Fibroblast of skin of left biceps (primary cell): Measurements from ENCODE around the gene SLC24A4.

Experiments
- DNase-seq, 2 experiments: peaks; one replicate each; pipeline ENCODE4 v3.0.0-alpha.2; 2013; ENCODE audit warnings: low read depth in 2 of 2

The SLC24A4 gene

DNA sequence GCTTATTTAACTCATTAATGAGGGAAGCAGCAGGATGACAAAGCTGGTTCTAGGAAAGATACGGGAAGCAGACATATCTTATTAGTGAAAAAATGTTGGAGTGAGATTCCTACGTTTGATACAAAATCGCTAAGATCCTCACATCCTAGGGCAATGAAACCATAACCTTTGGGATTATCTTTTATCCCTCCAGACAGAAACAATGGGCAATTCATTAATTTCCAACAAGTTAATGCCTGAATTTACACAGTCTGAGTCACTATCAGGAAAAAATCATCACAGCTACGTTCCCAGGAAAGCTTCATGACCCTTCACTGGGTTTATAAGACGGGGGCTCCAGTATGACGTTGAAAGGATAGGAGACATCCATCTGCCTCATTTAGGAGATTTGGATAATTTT is 45.0 kb downstream of the SLC24A4 start:
- DNase-seq: no peak

DNA sequence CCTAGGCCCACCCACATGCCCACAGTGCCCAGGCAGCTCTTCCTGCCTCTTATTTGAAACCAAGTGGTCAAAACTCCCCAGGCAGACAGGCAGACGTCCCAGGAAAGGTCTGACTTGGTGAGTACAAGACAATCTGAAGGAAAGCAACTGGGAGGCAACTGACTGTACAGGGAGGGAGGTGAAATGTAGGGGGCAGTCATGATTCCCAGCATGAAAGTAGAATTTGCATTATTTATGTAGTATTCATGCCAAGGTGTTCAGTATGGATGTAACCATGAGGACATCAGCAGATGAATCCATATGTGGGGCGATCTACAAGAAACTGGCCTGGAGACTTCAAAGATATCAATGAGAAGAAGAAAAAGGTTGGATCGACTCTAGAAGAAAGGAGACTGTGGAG is 46.1 kb downstream of the SLC24A4 start:
- DNase-seq: no peak

DNA sequence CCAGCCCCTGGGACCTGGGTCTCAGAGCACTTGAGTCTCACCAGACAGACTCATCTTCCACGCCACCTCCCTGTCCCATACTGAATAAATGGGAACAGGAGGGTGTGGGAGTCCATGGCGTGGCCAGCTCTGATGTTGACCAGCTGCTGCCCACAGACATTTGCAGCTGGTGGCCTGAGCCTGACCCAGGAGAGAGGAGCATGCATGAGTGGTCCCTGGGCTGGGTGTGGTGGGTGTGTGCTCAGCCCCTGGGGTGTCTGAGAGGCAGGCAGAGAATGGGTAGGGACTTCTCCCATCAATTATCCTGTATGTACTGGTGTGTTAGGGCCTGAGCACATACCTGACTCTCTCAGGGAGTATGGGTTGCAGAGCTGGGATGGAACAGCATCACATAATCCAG is 49.3 kb downstream of the SLC24A4 start:
- DNase-seq: no peak

DNA sequence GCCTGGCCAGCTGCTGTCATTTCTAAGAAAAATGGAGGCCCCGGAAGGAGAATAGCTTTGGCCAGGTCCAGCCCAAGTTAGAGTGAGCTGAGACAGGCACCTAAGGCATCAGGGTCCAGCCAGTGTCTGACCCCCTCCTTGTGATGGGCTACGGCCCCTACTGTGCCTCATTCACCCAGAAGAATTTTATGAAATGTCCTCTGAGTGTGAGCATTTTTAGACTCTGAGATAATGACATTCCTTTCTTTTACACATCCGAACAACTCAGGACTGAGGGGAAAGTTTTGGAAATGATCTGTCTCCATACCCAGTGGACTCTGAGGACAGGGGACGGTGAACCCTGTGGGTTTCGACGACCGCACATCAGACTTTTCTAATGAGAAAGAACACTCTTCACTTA is 50.4 kb downstream of the SLC24A4 start:
- DNase-seq: no peak

DNA sequence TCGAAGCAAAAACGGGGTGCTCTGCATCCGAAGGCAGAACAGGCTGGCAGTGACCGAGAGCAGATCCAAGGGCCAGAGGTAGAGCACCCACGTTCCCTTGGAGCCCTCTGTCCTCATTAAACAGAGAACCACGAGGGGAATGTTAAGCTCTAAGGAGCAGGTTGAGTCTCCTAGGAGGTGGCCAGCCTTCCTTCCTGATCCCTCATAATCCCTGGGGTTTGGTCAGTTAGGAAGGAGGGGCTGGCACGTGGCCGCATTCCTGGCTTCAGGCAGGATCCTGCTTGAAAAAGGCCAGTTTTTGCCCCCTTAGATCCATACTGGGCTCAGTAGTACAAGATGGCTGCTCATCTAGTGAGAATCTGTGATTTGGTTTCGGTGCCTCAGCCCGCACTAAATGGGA is 57.2 kb downstream of the SLC24A4 start:
- DNase-seq: no peak

DNA sequence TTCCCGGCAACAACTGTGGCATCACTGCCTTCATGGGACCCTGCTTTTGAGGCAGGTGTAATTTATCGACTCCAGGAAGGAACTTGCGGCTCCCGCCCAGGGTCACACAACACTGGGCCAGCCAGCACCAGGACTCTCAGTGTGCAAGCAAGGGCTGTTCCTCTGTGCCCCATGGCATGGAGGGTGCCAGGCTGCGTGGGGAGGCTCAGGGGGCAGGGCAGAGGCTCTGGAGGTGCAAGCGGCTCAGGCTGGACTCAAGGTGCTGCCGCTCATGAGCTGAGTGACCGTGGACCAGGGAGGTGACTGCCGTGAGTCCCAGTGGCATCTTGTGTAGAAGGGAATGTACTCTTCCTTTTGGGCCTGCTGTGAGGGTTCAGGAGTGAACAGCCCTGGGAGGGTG is 57.6 kb downstream of the SLC24A4 start:
- no peak for DNase-seq

DNA sequence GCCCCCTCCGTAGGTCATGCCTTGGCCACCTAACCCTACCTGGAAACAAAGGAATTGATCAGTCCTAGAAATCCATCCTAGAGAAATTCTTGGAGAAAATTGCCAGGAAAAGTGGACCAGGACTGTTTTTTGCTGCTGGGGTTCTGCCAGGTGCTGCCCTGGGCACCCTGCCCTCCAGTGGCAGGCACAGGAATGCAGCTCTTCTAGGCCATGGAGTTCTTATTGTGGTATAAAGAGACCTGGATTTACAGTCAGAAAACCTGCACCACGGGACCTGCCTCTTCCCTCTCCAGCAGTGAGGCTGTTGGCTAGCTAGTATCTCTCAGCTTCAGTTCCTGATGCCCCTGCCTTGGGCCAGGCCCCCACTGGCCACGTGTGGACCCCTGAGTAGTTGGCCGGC is 59.7 kb downstream of the SLC24A4 start:
- no peak for DNase-seq

DNA sequence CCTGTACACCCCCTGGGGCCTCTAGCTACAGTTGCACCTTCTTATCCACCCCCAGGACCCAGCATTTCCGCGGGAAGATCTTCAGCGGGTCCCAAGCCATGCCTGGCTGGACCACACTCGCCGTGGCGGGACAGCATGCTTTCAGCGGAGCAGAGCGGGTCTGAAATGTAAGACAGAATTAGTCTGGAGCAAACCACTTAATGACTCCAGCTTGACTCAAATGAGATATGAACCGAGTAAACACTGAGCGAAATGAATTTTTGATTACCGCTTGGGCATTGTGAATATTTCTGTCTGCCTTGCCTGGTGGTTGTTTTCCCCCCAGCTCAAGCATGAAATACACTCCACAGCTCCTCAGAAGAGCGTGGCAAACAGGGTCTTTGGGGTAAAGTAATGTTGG is 60.8 kb downstream of the SLC24A4 start:
- no peak for DNase-seq

DNA sequence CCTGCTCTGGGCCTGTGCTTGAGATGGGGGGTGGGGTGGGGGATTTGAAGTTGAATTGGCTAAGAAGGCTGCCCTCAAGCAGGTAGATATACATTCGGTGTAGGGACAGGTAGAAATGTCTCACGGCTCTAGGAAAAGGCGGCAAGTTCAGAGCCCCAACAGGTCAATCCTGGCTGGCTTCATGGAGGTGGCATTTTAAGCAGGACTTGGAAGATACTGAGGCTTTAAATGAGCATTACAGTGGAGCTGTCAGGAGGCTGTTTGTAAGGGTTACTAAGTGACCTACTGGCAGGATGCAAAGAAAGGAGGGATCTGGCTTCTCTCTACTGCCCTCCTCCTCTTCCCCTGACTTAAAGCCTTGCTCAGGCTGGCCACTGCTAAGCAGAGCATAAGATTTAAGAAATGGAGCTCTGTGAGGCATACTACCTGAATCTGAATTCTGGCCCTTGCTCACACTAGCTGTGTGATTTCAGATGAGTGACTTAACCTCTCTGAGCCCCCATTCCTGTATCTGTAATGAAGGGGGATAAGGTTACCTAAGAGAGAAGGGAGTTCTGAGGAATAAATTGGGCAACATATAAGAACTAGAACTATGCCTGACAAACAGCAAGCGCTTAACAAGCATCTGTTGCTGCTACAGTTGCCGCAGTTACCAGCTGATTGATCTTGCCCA is 61.6 kb downstream of the SLC24A4 start:
- DNase-seq: no peak

DNA sequence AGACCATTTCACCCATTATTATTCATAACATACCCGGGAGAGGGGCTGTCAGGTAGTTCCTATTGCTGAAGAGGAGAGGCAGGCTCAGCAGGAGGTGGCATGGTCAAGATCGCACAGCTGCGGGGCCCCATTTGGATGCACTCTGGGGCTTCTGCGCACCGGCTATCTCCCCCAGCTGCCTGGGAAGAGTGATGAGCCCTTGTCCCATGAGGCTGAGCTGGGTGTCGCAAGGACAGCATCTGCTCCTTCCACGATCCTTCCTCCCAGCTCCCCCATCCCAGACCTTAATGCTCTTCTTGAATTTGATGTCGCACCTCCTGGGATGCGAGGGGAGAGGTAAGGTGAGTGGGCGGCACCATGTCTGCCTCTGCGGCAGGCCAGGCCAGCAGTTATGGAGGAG is 62.6 kb downstream of the SLC24A4 start:
- DNase-seq: no peak

DNA sequence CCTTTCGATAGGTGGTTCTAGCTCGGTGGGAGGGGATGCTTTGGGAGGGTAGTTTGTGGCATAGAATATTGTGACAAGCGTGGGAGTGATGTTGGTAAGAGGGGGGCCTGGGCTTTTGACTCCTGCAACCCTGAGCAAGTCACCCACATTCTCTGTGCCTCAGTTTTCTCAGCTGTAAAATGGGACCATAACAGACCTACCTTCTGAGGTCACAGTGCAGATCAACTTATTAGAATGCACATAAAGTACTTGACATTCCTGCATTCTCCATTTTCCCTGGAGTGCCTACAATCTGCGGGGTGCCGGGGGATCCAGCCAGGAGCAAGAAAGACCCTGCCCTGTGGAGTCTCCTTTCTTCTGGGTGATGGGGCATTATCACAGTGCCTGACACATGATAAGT is 63.2 kb downstream of the SLC24A4 start:
- DNase-seq: no peak

DNA sequence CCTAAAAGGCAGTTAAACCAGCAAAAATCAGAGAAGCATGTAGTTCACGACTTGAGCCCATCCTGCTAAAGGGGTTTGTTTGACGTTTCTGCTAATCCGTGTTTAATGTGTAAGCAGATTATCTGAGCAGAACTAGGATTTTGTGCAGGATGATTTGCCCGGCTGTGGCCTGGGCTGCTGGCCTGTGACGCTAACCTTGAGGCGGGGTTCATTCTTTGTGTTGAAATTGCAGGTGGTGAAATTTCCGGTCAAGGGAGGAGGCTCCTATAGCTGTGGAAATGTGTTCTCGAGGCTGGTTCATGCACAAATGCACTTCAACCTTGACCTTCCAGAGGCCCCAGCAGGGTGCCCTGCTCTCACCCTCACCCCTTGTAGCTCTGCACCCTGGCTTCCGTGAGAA is 63.7 kb downstream of the SLC24A4 start:
- no peak for DNase-seq

DNA sequence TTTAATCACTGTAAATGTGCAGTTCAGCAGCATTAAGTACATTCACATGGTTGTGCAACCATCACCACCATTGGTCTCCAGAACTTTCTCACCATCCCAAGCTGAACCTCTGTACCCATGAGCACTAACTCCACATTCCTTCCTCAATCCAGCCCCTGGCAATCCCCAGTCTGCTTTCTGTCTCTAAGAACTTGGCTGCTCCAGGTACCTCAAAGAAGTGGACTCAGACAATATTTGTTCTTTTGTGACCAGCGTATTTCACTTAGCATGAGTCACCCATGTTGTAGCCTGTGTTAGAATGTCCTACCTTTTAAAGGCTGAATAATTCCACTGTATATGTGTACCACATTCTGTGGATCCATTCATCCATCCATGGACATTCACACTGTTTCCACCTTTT is 64.6 kb downstream of the SLC24A4 start:
- no peak for DNase-seq

DNA sequence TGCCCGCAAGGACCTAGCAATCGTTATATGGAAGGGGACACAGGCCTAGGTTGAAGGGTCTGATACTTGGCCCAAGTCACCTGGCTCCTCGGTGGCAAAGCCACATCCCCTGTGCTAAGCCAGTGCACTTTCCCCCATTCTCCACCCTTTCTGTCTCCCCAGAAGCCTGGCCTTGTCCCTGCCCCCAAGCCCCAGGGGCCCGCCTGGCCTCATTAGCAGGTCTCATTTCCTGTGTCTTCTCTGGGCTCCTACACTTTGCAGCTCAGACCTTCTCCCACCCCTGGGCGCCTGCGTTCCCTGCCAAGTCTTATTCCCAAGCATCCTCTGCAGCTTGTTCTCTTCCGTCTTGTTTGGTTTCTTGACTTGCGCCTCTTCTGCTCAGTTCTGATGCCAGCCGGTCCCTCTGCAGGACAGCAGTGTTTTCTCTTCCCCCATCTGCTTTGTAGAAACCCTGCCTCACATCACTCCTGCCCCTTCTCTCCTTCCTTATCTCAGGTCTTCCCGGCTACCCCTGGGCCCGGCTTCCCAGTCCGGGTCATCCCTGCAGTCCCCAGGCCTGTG is 66.7 kb downstream of the SLC24A4 start:
- DNase-seq: no peak

DNA sequence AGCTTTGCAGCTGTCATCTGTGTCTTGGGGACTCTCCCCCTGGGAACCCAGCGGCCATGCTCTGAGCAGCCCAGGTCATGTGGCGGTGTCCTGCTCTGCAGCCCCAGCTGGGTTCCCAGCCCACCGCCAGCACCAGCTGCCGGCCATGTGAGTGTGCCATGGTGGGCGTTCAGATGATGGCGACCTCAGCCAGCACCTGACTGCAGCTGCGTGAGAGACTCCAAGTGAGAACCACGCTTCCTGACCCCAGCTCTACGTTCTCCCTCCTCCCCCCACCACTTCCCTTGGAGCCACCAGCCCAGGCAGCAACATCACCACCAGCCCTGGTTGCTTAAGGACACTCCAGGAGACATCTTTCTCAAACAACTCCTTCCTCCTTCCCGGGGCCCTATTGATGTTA is 68.8 kb downstream of the SLC24A4 start:
- DNase-seq: no peak

DNA sequence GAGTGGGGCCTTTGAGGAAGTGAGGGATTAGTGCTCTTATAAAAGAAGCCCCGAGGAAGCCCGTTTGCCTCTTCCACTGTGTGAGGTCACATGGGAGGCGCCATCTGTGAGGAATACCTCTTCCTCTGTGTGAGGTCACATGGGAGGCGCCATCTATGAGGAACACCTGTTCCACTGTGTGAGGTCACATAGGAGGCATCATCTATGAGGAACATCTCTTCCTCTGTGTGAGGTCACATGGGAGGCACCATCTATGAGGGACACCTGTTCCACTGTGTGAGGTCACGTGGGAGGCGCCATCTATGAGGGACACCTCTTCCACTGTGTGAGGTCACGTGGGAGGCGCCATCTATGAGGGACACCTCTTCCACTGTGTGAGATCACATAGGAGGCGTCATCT is 69.7 kb downstream of the SLC24A4 start:
- no peak for DNase-seq

DNA sequence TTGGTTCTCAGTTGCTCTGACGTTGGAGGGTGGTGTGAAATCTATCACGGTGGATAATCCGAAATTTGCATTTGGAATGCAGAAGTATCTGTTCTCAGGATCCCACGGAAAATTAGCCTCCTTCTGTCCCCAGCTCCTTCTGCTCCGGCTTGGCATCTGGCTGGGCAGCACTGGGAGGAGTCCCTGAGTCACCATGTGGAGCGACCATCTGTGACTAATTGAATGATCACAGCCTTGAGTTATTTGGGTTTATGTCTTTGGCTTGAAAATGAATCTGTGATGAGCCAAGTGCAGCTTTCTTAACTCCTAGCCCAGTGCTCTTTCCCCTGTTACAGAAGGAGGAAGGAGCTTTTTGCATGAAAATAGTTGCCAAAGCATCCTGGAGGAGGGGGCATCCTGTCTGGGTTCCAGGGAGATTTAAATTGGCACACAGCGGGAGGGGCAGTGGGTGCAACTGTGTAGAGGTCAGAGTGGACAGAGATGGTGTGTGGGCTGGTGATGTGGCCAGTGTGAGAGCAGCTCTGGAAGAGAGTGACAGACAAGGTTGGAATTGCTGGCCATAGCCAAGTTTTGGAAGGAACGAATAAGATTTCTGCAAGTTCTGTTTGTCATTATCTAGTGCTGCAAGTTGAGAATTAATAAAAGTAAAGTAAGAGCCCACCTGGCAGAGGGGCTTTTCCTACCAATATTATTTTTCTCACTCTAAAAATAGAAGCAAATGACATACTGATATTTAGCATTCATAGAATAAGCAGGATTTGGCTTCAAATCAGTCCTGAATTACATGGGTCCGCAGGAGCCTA is 74.4 kb downstream of the SLC24A4 start:
- DNase-seq: no peak

DNA sequence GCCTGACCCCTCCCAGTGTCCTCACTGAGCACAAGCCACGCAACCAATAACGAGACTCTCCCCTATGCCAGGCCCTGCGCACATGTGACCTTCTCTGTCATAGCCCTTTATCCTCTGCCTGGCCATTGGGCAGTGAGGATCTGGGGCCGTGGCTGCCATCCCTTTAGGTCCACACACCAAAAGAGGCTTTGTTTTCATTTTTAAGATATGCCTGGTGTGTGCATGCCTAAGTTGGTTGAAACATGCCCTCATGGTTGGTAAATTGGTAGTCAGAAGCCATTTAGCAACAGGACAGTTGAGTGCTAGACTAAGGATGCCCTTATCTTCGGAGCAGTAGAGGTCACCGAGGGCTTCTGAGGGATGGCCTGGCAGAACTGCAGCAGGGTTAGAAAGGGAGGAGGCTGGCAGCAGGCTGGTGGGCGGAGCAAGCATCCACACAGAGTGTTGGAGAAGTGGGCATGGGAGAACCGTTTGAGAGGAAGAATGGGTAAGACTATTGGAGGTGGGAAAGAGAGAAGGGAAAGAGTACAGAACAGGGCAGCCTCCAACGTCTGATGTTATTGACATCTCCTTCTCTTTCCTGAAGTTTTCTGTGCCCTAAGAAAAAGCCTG is 75.1 kb downstream of the SLC24A4 start:
- no peak for DNase-seq

DNA sequence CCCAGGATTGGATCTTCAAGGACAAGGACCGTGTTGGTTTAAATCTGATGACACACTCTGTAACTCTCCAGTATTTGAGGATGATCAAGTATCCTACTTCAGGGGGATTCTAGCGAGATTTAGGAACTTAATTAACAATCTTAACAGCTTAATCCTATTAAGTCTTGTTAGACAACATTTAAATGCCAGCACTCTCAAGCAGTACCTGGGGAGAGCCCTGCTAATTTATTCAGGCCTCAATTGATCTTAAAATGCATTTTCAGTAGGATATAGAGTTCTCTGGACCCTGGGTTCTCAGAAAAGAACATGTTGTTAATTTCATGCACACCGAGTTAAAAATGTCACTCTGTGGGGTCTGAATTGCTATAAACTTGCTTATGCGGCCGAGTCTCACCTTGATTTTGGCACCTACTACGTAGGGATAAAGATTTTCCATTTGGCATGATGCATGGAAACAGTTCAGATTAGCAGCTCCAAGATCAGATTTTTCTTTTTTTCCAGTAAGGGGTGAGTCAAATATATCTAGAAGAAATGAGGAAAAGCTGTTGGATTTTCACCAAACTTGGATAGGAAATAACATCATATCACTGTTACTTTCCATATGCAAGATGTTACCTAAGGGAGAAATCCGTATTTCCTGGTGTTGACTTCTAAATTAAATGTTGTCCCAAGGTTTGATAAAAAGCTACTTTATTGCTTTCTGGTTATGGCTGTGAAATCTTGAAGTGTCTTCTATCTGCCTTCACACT is 76.1 kb downstream of the SLC24A4 start:
- no peak for DNase-seq

DNA sequence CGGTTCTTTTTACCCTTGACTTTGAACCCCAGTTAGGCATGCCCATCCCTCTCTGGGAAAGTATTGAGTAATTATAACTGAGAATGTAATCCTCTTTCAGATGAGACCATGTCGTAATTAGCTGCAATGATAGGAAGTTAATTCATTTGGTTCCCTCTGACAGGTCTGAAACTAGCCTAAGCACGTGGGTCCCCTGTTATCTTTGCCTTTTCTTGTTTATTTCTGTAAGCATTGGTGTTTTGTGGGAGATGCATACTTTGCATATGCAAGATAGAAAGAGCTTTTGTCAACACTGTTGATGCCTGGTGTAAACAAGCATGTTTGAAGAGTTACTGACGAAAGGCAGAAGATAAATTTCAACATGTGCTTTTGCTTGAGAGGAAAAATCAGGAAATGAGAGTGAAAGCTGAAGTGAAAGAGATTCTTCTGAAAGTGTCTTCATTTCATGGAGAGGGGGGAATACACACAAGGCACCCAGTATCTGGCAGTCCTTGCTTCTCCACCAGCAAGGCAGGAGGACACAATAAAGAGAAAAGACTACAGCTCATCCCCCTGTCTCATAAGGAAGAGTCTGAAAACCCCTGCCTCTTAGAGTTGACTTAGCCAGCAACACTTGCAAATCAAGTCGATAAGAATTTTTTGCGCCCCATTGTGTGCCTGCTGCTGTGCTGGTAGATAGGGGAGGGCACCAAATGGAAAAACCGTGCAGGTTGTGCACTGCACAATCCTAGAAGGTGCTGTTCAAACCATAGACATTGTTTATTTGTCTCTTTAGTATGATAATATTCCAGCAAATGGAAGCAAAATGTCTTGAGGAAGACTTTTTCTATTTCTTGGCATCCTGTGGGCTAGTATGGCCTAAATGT is 77.8 kb downstream of the SLC24A4 start:
- no peak for DNase-seq

DNA sequence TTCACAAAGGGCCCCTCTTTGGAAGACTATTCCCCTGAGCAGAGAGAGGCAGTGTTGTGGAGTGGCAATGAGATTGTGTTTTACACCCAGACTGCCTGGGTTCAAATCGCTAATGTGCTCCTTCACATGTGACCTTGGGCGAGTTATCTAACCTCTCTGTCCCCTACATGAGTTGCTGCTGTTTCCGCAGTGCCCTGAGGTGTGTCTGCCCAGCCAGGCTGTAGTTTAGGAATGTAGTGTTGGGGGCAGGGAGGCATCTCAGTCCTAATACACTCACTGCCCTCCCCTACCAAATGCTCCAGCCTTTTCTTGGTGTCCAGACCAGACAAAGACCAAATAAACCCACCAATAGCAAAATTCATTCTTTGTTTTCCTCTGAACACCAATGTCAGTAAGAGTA is 78.6 kb downstream of the SLC24A4 start:
- no peak for DNase-seq
